T-helper 1 cell treated with Interleukin-12 subunit alpha and Interleukin-12 subunit beta and Interleukin-4 antibody, amounts not matched to agents 30 μg/mL and 1 μg/mL, for 36 hours (primary cell): ENCODE data around the gene PERM1.
"Not testable (repeated sequence)": the region's sequence is repeated elsewhere in the genome, so short reads cannot be mapped to it uniquely, and the experiment has no call there.

ENCODE experiments used
- H3K27ac Mint-ChIP-seq: one replicate; pipeline ENCODE4 v1.8.0; 2021; ENCODE audit warnings: mild to moderate bottlenecking, mixed read lengths
- H3K27me3 Mint-ChIP-seq: one replicate; pipeline ENCODE4 v1.8.0; 2021; ENCODE audit warnings: low read depth, mixed read lengths
- H3K36me3 Mint-ChIP-seq: one replicate; pipeline ENCODE4 v1.8.0; 2021; ENCODE audit warnings: low read depth, mixed read lengths
- H3K4me1 Mint-ChIP-seq: one replicate; pipeline ENCODE4 v1.8.0; 2021; ENCODE audit warnings: low read depth, mixed read lengths
- H3K4me3 Mint-ChIP-seq: one replicate; pipeline ENCODE4 v1.8.0; 2021; ENCODE audit warnings: mild to moderate bottlenecking, moderate library complexity, mixed read lengths
- H3K9me3 Mint-ChIP-seq: one replicate; pipeline ENCODE4 v1.8.0; 2021; ENCODE audit warnings: mixed read lengths

Gene PERM1

DNA sequence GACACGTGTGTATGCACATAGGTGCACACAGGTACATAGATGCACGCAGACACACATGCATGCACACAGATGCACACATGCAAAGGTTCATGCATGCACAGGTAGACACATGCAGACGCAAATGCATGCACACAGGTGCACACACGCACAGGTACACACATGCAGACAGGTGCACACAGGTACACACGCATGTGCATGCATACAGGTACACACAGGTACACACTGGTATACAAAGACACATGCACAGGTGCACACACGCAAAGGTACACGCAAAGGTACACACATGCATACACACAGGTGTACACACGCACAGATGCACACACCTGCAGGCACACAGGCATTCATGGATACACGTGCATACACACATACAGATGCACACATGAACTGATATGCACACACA, 31.6 kb downstream of the PERM1 start:
- no peaks in the 10 kb centered on the region for H3K4me1 Mint-ChIP-seq
- no peak overlapping the region for H3K27ac Mint-ChIP-seq
- no peaks in the 10 kb centered on the region for H3K9me3 Mint-ChIP-seq
- H3K27me3 Mint-ChIP-seq = no peaks in the 10 kb centered on the region
- no peak overlapping the region for H3K4me3 Mint-ChIP-seq
- peaks cover 40% of the 10 kb centered on the region for H3K36me3 Mint-ChIP-seq

DNA sequence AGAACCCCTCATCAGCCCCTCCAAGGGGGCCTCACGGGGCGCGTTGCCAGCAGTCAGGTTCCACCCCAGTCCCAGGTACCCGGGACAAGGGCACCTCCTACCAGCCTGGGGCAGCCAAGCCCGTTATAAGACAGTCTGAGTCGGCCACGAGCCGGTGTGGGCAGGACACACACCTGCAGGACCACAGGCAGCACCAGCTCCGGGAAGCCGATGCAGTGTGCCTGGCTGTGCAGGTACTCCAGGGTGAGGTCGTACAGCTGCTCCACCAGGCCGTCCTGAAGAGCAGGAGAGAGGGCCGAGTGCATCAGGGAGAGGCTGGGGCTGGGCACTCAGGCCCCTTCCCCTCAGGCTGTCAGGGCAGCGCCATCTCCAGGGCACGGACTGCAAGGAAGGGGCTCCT, 33.9 kb downstream of the PERM1 start:
- Mint-ChIP-seq H3K4me1 (no peaks in the 10 kb centered on the region), H3K4me3 (no peak overlapping the region), H3K36me3 (peaks cover 30% of the 10 kb centered on the region), H3K9me3 (no peaks in the 10 kb centered on the region), H3K27ac (no peak overlapping the region), H3K27me3 (peaks cover 4% of the 10 kb centered on the region)

DNA sequence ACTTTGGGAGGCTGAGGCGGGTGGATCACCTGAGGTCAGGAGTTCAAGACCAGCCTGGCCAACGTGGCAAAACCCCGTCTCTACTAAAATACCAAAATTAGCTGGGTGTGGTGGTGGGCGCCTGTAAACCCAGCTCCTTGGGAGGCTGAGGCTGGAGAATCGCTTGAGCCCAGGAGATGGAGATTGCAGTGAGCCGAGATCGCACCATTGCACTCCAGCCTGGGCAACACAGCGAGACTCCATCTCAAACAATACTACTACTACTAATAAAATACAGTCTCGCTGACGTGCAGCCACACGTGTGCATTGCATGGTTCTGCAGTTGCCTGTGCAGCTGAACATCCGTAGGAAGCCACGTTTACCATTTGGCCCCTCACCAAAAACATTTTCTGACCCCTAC, 35.1 kb downstream of the PERM1 start:
- H3K36me3 Mint-ChIP-seq = peaks cover 30% of the 10 kb centered on the region
- not testable (repeated sequence) for H3K9me3 Mint-ChIP-seq, H3K27me3 Mint-ChIP-seq, H3K4me1 Mint-ChIP-seq, H3K4me3 Mint-ChIP-seq, H3K27ac Mint-ChIP-seq

DNA sequence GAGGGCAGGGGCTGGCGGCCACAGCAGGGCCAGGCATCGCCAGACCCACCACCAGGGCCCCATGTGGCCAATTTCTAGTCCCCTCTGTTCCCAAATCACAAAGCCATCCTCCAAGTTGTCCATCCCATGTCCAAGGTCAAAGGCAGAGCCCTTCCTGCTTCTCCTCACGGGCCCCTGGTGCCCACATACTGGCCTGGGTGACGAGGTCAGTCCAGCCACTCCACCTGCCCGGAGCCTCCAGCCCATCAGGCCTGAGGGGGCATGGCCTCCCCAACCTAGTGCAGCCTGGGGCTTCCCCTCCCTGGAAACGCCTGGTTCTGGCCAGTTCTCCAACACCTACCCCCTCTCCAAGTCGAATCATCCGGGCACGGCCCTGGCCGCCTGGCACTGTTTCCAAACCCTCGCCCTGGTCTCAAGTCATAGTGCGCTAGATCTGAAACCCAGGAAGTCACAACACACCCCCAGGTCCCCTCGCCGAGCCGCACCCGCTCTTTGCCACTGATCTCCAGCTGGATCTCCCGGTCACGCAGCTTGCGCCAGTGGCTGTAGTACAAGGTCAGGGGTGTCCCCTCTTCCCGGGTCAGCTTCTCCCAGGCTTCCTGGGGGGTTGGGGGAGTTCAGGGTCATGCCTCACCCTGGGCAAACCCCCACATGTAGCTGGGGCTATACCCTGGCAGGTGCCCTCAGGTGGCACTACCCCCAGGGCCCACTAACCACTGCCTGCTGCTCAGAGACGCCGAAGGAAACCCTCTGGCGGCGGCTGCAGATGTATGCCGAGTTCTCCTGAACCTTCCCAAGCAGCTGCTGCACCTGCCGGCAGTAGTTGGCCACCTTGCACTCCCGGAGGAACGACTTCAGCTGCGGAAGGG, 36.0 kb downstream of the PERM1 start:
- H3K9me3 Mint-ChIP-seq = no peaks in the 10 kb centered on the region
- H3K27me3 Mint-ChIP-seq = peaks cover 11% of the 10 kb centered on the region
- H3K27ac Mint-ChIP-seq = no peak overlapping the region
- H3K4me1 Mint-ChIP-seq = peaks cover 3% of the 10 kb centered on the region
- H3K36me3 Mint-ChIP-seq = peaks cover 26% of the 10 kb centered on the region
- no peak overlapping the region for H3K4me3 Mint-ChIP-seq

DNA sequence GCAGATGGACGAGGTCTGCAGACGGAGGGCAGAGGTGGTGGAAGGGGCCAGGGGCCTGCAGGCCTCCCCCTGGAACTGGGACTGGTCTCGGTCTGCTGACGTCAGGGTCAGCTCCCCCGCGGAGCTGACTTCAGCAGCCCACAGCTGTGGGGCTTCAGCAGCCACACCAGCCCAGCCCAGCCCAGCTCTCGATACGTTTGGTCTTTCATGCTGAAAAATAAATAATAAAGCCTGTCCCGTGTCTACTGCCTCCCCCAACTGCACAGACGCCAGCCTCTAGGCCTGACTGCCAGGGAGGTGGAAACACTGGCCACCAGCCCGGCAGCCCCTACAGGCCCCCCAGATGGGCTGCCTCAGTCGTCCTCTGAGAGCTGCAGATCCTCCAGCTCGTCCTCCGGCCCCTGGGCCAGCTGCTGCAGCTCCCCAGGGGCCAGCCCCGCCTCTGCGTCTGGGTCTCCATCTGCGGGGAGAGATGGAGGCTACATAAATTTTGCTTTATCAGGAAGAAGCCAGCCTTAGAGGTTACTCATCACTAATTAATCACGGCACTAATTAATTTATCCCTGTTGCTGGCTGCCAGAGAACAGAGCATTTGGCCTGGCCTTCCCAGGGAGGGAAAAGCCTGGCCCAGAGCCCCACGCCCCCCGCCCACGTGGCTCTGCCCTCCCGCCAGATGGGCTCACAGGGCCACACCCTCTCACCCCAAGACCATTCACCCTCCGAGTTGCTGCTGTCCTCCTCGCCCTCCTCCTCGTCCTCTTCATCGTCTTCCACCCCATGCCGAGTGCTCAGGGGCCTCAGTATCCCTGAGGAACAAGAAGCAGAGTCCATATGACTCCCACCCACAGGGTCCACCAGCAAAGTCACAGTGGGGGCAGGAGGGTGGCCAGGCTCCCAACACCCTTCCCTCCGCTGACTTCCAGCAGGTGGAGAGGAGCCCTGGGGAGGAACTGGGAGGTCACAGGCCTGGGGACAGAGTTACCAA, 37.3 kb downstream of the PERM1 start:
- peaks cover 16% of the 10 kb centered on the region for H3K27me3 Mint-ChIP-seq
- H3K36me3 Mint-ChIP-seq = peaks cover 13% of the 10 kb centered on the region
- peaks cover 3% of the 10 kb centered on the region for H3K4me1 Mint-ChIP-seq
- no peak overlapping the region for H3K27ac Mint-ChIP-seq
- no peaks in the 10 kb centered on the region for H3K9me3 Mint-ChIP-seq
- no peak overlapping the region for H3K4me3 Mint-ChIP-seq

DNA sequence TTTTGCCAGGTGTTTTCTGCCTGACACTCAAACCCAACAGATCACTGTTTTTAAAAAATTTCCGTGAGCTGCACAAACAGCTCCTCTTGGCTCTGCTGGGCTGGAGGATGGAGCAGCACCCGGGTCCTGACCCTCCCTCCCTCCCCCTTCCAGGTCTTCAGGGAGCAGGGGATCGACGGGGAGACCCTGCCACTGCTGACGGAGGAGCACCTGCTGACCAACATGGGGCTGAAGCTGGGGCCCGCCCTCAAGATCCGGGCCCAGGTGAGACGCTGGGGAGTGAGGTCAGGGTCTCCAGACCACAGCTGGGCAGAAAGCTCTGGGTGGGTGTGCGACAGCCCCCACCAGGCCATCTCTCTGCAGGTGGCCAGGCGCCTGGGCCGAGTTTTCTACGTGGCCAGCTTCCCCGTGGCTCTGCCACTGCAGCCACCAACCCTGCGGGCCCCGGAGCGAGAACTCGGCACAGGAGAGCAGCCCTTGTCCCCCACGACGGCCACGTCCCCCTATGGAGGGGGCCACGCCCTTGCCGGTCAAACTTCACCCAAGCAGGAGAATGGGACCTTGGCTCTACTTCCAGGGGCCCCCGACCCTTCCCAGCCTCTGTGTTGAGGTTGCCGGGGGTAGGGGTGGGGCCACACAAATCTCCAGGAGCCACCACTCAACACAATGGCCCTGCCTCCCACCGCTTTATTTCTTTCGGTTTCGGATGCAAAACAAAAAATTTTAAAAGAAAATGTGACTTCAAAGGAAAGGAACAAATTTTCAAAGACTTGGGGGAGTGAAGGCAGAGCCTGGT, 38.1 kb downstream of the PERM1 start:
- H3K4me3 Mint-ChIP-seq = no peak overlapping the region
- peaks cover 20% of the 10 kb centered on the region for H3K27me3 Mint-ChIP-seq
- no peaks in the 10 kb centered on the region for H3K9me3 Mint-ChIP-seq
- H3K27ac Mint-ChIP-seq = no peak overlapping the region
- peaks cover 3% of the 10 kb centered on the region for H3K4me1 Mint-ChIP-seq
- H3K36me3 Mint-ChIP-seq = peaks cover 11% of the 10 kb centered on the region

DNA sequence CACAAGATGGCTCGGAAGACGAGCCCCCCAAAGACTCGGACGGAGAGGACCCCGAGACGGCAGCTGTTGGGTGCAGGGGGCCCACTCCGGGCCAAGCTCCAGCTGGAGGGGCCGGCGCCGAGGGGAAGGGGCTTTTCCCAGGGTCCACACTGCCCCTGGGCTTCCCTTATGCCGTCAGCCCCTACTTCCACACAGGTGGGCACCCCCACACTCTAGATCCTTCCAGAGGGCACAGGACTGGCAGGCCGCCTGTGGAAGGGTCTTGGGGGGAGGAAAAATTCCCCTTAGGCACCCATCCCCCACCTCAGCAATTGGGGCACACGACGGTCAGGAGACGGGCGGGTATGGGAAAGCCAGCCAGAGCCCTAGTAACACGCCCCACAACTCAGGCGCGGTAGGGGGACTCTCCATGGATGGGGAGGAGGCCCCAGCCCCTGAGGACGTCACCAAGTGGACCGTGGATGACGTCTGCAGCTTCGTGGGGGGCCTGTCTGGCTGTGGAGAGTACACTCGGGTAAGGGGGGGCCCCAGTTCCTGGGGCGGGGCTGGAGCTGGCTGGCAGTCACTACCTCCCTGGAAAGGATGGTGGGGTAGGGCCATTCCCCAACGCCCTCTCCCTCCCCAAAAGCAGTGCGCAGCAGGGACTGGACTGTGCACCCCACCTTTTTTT, 38.9 kb downstream of the PERM1 start:
- Mint-ChIP-seq H3K4me1 (peaks cover 3% of the 10 kb centered on the region), H3K36me3 (peaks cover 10% of the 10 kb centered on the region), H3K27ac (no peak overlapping the region), H3K9me3 (no peaks in the 10 kb centered on the region), H3K27me3 (peaks cover 25% of the 10 kb centered on the region), H3K4me3 (no peak overlapping the region)

DNA sequence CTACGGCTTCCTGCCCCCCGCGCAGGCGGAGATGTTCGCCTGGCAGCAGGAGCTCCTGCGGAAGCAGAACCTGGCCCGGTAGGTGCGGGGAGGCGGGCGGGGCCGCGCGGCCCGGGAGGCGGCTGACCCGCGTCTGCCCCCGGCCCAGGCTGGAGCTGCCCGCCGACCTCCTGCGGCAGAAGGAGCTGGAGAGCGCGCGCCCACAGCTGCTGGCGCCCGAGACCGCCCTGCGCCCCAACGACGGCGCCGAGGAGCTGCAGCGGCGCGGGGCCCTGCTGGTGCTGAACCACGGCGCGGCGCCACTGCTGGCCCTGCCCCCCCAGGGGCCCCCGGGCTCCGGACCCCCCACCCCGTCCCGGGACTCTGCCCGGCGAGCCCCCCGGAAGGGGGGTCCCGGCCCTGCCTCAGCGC, 39.5 kb downstream of the PERM1 start:
- H3K27ac Mint-ChIP-seq = no peak overlapping the region
- no peak overlapping the region for H3K4me3 Mint-ChIP-seq
- no peaks in the 10 kb centered on the region for H3K9me3 Mint-ChIP-seq
- peaks cover 10% of the 10 kb centered on the region for H3K36me3 Mint-ChIP-seq
- H3K4me1 Mint-ChIP-seq = peaks cover 3% of the 10 kb centered on the region
- peaks cover 30% of the 10 kb centered on the region for H3K27me3 Mint-ChIP-seq

DNA sequence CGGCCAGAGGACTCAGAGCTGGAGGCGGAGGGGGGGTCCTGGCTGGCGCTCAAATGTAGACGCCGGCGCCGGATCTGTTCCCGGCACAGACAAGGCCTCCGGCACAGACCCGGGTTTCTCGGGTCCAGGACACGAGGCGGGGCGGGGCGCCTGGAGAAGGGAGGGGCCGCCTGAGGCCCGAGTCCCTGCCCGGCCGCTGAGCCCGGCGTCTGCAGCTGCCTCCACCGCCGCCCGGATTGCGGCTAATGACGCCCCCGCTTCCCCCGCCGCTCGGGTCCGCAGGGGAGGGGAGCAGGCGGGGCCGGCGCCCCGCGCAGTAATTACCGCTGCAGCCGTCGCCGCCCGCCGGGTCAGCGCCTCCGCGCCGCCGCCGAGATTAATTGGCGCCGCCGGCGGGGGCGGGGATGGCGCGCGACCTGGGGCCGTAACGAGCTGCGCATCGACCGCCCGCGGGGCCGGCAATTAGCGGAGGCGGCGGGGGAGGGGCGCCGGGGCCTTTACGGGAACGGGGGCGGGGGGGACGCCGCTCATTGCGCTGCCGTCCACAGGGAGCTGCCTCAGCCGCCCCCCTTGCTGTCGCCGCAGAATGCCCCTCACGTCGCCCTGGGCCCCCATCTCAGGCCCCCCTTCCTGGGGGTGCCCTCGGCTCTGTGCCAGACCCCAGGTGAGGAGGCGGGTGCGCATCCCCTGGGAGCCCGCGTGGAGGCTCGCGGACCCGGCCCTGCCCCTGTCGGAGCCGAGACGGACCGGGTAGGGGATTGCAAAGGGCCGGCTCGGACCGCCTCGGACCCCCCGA, 40.1 kb downstream of the PERM1 start:
- Mint-ChIP-seq H3K27me3 (peaks cover 30% of the 10 kb centered on the region), H3K9me3 (no peaks in the 10 kb centered on the region), H3K27ac (no peak overlapping the region), H3K4me3 (peak overlapping the region; percentile 59), H3K4me1 (peaks cover 3% of the 10 kb centered on the region), H3K36me3 (peaks cover 8% of the 10 kb centered on the region)

DNA sequence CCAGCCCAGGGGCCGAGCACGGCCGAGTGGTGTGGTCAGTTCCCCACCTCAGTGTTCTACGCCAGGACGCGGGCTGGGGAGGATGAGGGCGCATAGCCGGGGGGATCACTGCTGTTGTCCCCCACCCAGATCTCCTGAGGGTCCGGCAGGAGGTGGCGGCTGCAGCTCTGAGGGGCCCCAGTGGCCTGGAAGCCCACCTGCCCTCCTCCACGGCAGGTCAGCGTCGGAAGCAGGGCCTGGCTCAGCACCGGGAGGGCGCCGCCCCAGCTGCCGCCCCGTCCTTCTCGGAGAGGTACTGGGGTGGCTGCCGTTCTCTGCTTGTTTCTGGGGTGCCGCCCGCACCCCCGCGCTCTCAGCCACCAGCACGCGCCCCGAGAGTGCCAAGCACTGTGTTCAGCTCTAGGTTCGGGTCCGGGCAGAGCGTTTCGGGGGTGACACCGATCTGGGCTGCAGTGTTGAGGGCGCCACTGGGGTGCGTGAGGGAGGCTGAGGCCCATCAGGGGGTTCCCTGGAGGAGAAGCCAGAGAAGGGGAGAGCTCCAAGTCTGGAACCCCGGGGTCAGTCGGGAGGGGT, 40.8 kb downstream of the PERM1 start:
- H3K27ac Mint-ChIP-seq = peak overlapping the region; percentile 45
- no peaks in the 10 kb centered on the region for H3K9me3 Mint-ChIP-seq
- peaks cover 3% of the 10 kb centered on the region for H3K4me1 Mint-ChIP-seq
- H3K4me3 Mint-ChIP-seq = peak overlapping the region; percentile 59
- H3K27me3 Mint-ChIP-seq = peaks cover 30% of the 10 kb centered on the region
- peaks cover 8% of the 10 kb centered on the region for H3K36me3 Mint-ChIP-seq

DNA sequence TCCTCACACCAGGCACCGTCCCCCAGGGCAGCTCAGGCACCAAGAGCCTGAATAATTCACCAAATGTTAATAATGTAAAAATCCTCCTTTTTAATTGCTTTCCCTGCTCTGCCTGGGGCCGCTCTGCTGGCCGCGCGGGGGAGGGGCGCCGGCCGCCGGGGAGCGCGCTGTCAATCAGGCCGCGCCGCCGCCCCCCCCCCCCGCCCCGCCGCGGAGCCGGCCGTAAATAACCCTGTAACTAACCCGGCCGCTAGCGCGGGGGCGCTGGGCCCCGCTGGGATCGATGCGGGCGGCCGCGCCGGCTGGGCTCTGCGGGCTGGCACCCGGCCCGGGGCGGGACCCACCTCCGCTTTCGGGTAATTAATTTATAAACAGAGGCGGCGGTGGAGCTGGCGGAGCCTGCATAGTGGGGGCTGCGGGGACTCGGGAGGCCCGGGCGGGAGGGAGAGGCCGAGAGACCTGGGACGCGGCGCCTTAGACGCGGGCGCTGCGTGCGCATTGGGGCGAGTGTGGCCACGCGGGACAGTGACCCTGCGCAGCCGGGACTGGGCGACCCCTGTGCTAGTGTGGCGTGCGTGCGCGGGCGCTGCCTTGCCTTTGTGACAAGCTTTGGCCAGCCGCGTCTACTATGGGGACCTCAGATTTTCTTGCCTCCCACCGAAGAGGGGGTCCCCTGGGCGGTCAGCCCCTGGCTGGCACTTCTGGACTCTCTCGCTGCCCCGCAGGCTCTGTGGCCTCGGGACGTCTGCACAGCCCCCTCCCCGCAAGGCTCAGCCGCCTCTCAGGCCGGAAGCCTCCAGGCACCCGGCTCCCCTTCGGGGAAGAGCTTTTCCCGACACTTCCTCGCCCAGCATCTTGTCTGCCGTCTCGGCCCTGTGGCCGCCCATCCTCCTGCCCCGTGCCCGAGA, 41.5 kb downstream of the PERM1 start:
- peaks cover 5% of the 10 kb centered on the region for H3K36me3 Mint-ChIP-seq
- H3K27ac Mint-ChIP-seq = no peak overlapping the region
- H3K4me1 Mint-ChIP-seq = peaks cover 3% of the 10 kb centered on the region
- H3K9me3 Mint-ChIP-seq = no peaks in the 10 kb centered on the region
- H3K27me3 Mint-ChIP-seq = peaks cover 35% of the 10 kb centered on the region
- peak overlapping the region; percentile 25 for H3K4me3 Mint-ChIP-seq

DNA sequence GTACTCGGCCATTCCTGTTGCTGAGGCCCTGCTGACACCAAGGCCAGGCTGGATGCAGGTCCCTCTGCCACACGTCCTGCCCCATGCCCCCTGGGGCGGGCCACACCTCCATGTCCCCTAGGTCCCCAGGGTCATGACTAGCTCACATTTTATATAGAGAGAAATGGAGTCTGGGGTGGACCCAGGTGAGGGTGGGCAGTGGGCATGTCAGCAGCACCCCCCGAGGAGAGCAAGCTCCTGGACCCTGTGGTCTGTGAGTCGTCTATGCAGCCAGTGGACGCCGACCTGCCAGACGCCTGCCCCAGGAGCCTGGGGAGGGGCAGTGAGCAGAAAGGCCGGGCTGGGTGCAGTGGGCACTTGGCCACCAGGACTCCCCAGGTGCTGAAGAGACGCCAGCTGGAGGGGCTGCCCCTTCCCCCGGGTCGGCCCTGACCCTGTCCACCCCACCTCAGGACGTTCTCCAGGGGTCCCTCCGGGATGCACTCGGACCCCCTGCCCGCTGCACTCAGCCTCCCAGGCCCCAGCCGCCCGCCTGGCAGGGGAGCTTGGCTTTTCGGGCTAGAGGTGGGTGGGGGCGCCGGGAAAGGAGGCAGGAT, 42.3 kb downstream of the PERM1 start:
- Mint-ChIP-seq H3K27ac (no peak overlapping the region), H3K36me3 (peaks cover 1% of the 10 kb centered on the region), H3K27me3 (peaks cover 40% of the 10 kb centered on the region), H3K4me1 (peaks cover 3% of the 10 kb centered on the region), H3K4me3 (no peak overlapping the region), H3K9me3 (no peaks in the 10 kb centered on the region)
